Amygdala (tissue), 56 donors: ENCODE results near the gene ZP1.

ENCODE experiments used
- DNase-seq, 56 donors: peaks; one replicate each; lab custom pipeline; 2025; lab: John Stamatoyannopoulos, UW

ZP1 gene

GRCh38 chr11:60857378-60858232 lies 9.7 kb upstream of the ZP1 start:
- no peak for DNase-seq

- DNase-seq = no peak
Observed at GRCh38 chr11:60858236-60858635, 9.1 kb upstream of the ZP1 start.

GRCh38 chr11:60858731-60859464 lies 8.4 kb upstream of the ZP1 start:
- DNase-seq = no peak

GRCh38 chr11:60859616-60860250 lies 7.6 kb upstream of the ZP1 start:
- DNase-seq = peak in 23 of 56 donors; percentile 6 to 74 (median 36)

- peak in 10 of 56 donors; percentile 19 to 47 (median 36) for DNase-seq
Observed at GRCh38 chr11:60860943-60861342, 6.4 kb upstream of the ZP1 start.

- no peak for DNase-seq
Observed at GRCh38 chr11:60862171-60862570, 5.2 kb upstream of the ZP1 start.

GRCh38 chr11:60863550-60864521 lies 3.5 kb upstream of the ZP1 start:
- DNase-seq = no peak

- DNase-seq = no peak
Observed at GRCh38 chr11:60864856-60865513, 2.4 kb upstream of the ZP1 start.

- DNase-seq = no peak
Observed at GRCh38 chr11:60867871-60868681, 734 bp downstream of the ZP1 start.

GRCh38 chr11:60868682-60869450 lies 1.5 kb downstream of the ZP1 start:
- DNase-seq = no peak

- DNase-seq = no peak
Observed at GRCh38 chr11:60869451-60869825, 2.1 kb downstream of the ZP1 start.

GRCh38 chr11:60870276-60870675 lies 2.9 kb downstream of the ZP1 start:
- peak in 3 of 56 donors; percentile 4 to 28 (median 14) for DNase-seq

- no peak for DNase-seq
Observed at GRCh38 chr11:60870733-60871377, 3.5 kb downstream of the ZP1 start.

- DNase-seq = peak in 1 of 56 donors; percentile 17
Observed at GRCh38 chr11:60871378-60872061, 4.2 kb downstream of the ZP1 start.

- DNase-seq = no peak
Observed at GRCh38 chr11:60872124-60872960, 5.0 kb downstream of the ZP1 start.
